ENCODE data around the gene JAZF1. TPM values are rescaled to one million over a fixed set of nuclear protein-coding genes. Genes with fewer than 3 reads are reported as not detected.

JAZF1 gene
- total RNA-seq, 1 experiment from 2014 or later = 1.5 TPM

GRCh38 chr7:28178599-28178998 lies 2.0 kb downstream of the JAZF1 start:
- no TSS peak for BruUV-seq (replicated peaks)
- peaks cover 7% of the 10 kb centered on the region for H3K4me1 ChIP-seq (ENCODE audit: insufficient read depth, low read length, poor library complexity, severe bottlenecking)
- POLR2A ChIA-PET (ENCODE audit: low non-redundant PET) = no interaction called here

GRCh38 chr7:28177836-28178235 lies 2.8 kb downstream of the JAZF1 start:
- no peaks in the 10 kb centered on the region for H3K9me3 ChIP-seq (ENCODE audit: low read depth, low read length, poor library complexity, severe bottlenecking)
- H3K27ac ChIP-seq (ENCODE audit: low read depth, low read length, poor library complexity, severe bottlenecking) = no peak overlapping the region
- H3K4me1 ChIP-seq (ENCODE audit: insufficient read depth, low read length, poor library complexity, severe bottlenecking) = peaks cover 7% of the 10 kb centered on the region
- DNase-seq (ENCODE audit: low spot score) = no peak
- no peak overlapping the region for H3K4me3 ChIP-seq (ENCODE audit: low read depth, low read length, poor library complexity, severe bottlenecking)
- ChIA-PET POLR2A (ENCODE audit: low non-redundant PET) (no interaction called here), CTCF (no interaction called here)
- no peaks in the 10 kb centered on the region for H3K36me3 ChIP-seq (ENCODE audit: insufficient read depth, low read length, poor library complexity, severe bottlenecking)
- TF ChIP-seq EZH2 (IDR thresholded peaks at IDR 0.05; ENCODE audit: borderline replicate concordance, low read depth, low read length, poor library complexity, severe bottlenecking) (no peak), CTCF (conservative IDR thresholded peaks at IDR 0.05; ENCODE audit: low read depth, low read length) (no peak)
- BruUV-seq (replicated peaks) = no TSS peak
- intact Hi-C loops (cut with micrococcal nuclease; ENCODE audit: unreplicated experiment) = no loop called here
- H3K27me3 ChIP-seq (replicated peaks; ENCODE audit: insufficient read depth, low read depth, low read length, poor library complexity) = peaks cover 3% of the 10 kb centered on the region

More at GRCh38 chr7:28178599-28178998, 2.0 kb downstream of the JAZF1 start:
- no peak for DNase-seq (ENCODE audit: low spot score)
- H3K27ac ChIP-seq (ENCODE audit: low read depth, low read length, poor library complexity, severe bottlenecking) = no peak overlapping the region
- peak overlapping the region; percentile 48 for H3K4me3 ChIP-seq (ENCODE audit: low read depth, low read length, poor library complexity, severe bottlenecking)
- CTCF ChIA-PET = no interaction called here
- TF ChIP-seq EZH2 (IDR thresholded peaks at IDR 0.05; ENCODE audit: borderline replicate concordance, low read depth, low read length, poor library complexity, severe bottlenecking) (no peak), CTCF (conservative IDR thresholded peaks at IDR 0.05; ENCODE audit: low read depth, low read length) (no peak)
- no peaks in the 10 kb centered on the region for H3K9me3 ChIP-seq (ENCODE audit: low read depth, low read length, poor library complexity, severe bottlenecking)
- intact Hi-C loops (cut with micrococcal nuclease; ENCODE audit: unreplicated experiment) = no loop called here
- H3K27me3 ChIP-seq (replicated peaks; ENCODE audit: insufficient read depth, low read depth, low read length, poor library complexity) = peaks cover 8% of the 10 kb centered on the region
- H3K36me3 ChIP-seq (ENCODE audit: insufficient read depth, low read length, poor library complexity, severe bottlenecking) = no peaks in the 10 kb centered on the region

- DNase-seq (ENCODE audit: low spot score) = no peak
- Histone ChIP-seq H3K4me1 (ENCODE audit: insufficient read depth, low read length, poor library complexity, severe bottlenecking) (peaks cover 7% of the 10 kb centered on the region), H3K36me3 (ENCODE audit: insufficient read depth, low read length, poor library complexity, severe bottlenecking) (no peaks in the 10 kb centered on the region), H3K27me3 (replicated peaks; ENCODE audit: insufficient read depth, low read depth, low read length, poor library complexity) (peaks cover 3% of the 10 kb centered on the region), H3K9me3 (ENCODE audit: low read depth, low read length, poor library complexity, severe bottlenecking) (no peaks in the 10 kb centered on the region), H3K4me3 (ENCODE audit: low read depth, low read length, poor library complexity, severe bottlenecking) (no peak overlapping the region), H3K27ac (ENCODE audit: low read depth, low read length, poor library complexity, severe bottlenecking) (no peak overlapping the region)
- TF ChIP-seq CTCF (conservative IDR thresholded peaks at IDR 0.05; ENCODE audit: low read depth, low read length) (no peak), EZH2 (IDR thresholded peaks at IDR 0.05; ENCODE audit: borderline replicate concordance, low read depth, low read length, poor library complexity, severe bottlenecking) (no peak)
- intact Hi-C loops (cut with micrococcal nuclease; ENCODE audit: unreplicated experiment) = no loop called here
- POLR2A ChIA-PET (ENCODE audit: low non-redundant PET) = no interaction called here
- BruUV-seq (replicated peaks) = no TSS peak
- CTCF ChIA-PET = no interaction called here
These were observed 4.0 kb downstream of the JAZF1 start for GRCh38 chr7:28176645-28177044.
